SK-N-MC (cell line): ENCODE results near the gene TMEM14A.
"Not testable (repeated sequence)": the region's sequence is repeated elsewhere in the genome, so short reads cannot be mapped to it uniquely, and the experiment has no call there.

ENCODE experiments used
- DNase-seq: peaks from one replicate; pipeline ENCODE4 v3.0.0-alpha.2; 2011; ENCODE audit warnings: low read depth, low spot score
- H3K27ac ChIP-seq: fragments of 200-600 bp; sonication (generic); 2 replicates; pipeline ENCODE4 v1.5.1; 2016; ENCODE audit warnings: mixed run types
- H3K36me3 ChIP-seq: fragments of 200-600 bp; sonication (generic); 2 replicates; pipeline ENCODE4 v1.6.1; 2017; ENCODE audit warnings: antibody characterized with exemption, low read length, mixed read lengths; ENCODE audit not compliant: insufficient read depth
- H3K4me3 ChIP-seq: fragments of 200-600 bp; sonication (generic); 2 replicates; pipeline ENCODE4 v1.5.1; 2016
- H3K9ac ChIP-seq: fragments of 200-600 bp; sonication (generic); 2 replicates; pipeline ENCODE4 v1.8.0; 2017; ENCODE audit warnings: mixed run types, mixed read lengths; ENCODE audit not compliant: insufficient read length
- H3K9me3 ChIP-seq: fragments of 200-600 bp; sonication (generic); 2 replicates; pipeline ENCODE4 v1.6.1; 2017; ENCODE audit warnings: low read depth, mild to moderate bottlenecking, antibody characterized with exemption, low read length, moderate library complexity, mixed read lengths
- EZH2 ChIP-seq: fragments of 200-600 bp; sonication (generic); IDR thresholded peaks from one replicate; pipeline ENCODE4 v1.6.1; 2017; ENCODE audit warnings: antibody characterized with exemption
- FOXP2 ChIP-seq: optimal IDR thresholded peaks from 2 replicates; pipeline ENCODE3; 2011; ENCODE audit warnings: mild to moderate bottlenecking, moderate library complexity; ENCODE audit not compliant: insufficient read depth; ENCODE audit errors: extremely low read length, control extremely low read depth
- POLR2AphosphoS5 ChIP-seq: IDR thresholded peaks from 2 replicates; pipeline ENCODE4 v1.6.1; 2012; ENCODE audit warnings: mild to moderate bottlenecking, low read depth, low read length, borderline replicate concordance

TMEM14A gene

DNA sequence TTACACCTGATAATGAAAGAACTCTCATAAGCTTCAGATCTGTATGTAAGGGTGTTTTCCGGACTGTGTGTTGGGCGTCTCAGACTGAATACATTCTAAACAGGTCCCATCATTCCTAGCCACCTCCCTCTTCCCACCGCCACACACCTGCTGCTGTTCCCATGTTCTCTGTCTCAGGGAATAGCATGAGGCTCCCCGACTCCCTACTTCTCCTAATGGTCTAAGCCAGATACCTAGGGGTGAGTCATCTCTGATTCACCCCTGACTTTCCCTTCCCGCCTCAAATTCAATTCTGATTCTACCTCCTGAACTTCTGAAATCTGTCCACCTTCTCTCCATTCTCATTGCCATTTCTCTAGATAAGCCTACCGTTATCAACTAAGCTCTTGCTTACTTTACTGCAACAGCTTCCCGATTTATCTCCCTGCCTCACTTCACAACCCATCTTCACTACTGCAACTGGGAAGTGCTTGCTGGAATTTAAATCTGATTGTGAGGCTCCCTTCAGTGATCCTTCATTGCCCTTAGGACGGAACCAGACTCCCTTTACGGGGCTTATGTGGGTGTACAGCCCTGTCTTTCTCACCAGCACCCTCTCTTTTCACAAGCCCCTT, 1.6 kb downstream of the TMEM14A start:
- peaks cover 11% of the 10 kb centered on the region for H3K36me3 ChIP-seq
- no peak for DNase-seq
- no peak overlapping the region for H3K9ac ChIP-seq
- no peak for TF ChIP-seq FOXP2
- TF ChIP-seq EZH2 = no peak
- TF ChIP-seq POLR2AphosphoS5 = no peak
- H3K4me3 ChIP-seq = no peak overlapping the region
- no peaks in the 10 kb centered on the region for H3K9me3 ChIP-seq
- H3K27ac ChIP-seq = no peak overlapping the region

GRCh38 chr6:52674666-52675065, 3.8 kb downstream of the TMEM14A start:
- Histone ChIP-seq H3K9ac (no peak overlapping the region), H3K27ac (no peak overlapping the region), H3K9me3 (no peaks in the 10 kb centered on the region), H3K4me3 (no peak overlapping the region), H3K36me3 (peaks cover 4% of the 10 kb centered on the region; the same call in 1 of the 2 replicates)
- no peak for DNase-seq
- TF ChIP-seq POLR2AphosphoS5 = no peak
- no peak for TF ChIP-seq EZH2
- no peak for TF ChIP-seq FOXP2

DNA sequence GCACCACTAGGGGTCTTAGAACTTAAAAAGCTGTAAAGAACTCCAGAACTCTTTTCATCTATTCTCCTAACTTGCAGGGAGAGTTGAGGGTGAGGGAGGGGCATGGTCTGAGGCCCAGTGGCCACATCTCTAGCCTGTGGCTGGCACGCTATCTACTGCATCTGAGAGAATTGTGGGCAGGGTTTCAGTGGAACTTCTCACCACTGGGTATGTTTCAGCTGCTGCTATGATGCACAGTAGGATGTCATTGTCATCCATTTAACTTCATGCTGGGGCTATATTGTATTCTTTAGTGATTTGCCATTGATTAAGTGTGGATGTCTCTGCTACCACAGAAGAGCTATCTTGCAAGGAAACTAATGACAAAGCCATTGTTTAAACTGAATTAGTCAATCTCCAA, 4.5 kb downstream of the TMEM14A start:
- TF ChIP-seq FOXP2 = no peak
- no peak for TF ChIP-seq POLR2AphosphoS5
- no peak for TF ChIP-seq EZH2
- Histone ChIP-seq H3K9ac (no peak overlapping the region), H3K4me3 (no peak overlapping the region), H3K36me3 (peaks cover 4% of the 10 kb centered on the region; the same call in 1 of the 2 replicates), H3K9me3 (no peaks in the 10 kb centered on the region), H3K27ac (no peak overlapping the region)
- no peak for DNase-seq

- H3K27ac ChIP-seq, H3K36me3 ChIP-seq, DNase-seq, H3K9me3 ChIP-seq, H3K9ac ChIP-seq, H3K4me3 ChIP-seq: not testable (repeated sequence)
Measured at GRCh38 chr6:52676631-52677030, 5.7 kb downstream of the TMEM14A start.

DNA sequence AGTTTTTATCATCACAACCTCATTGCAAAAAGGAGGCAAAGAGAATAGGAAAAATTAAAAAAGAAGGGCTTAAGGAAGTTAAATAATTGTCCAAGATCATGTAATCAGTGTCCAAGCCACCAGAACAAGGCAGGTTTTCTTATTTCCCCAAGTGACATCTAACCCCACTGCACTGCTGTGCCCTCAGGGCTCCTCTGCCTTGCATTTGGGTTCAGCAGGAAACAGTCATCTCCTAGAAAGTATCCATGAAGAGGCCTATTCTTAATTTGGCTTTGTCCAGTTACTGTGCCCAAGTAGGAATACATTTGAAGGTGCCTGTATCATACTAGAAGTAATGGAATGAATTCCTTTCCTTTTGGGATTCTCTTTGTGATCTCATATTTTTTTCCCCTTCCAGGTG, 10.5 kb downstream of the TMEM14A start:
- no peak overlapping the region for H3K9ac ChIP-seq
- H3K27ac ChIP-seq = no peak overlapping the region
- H3K9me3 ChIP-seq = no peaks in the 10 kb centered on the region
- H3K4me3 ChIP-seq = no peak overlapping the region
- no peak for DNase-seq
- no peak for TF ChIP-seq POLR2AphosphoS5
- no peak for TF ChIP-seq EZH2
- no peak for TF ChIP-seq FOXP2
- H3K36me3 ChIP-seq = peaks cover 10% of the 10 kb centered on the region

GRCh38 chr6:52686878-52687699, 16.2 kb downstream of the TMEM14A start:
- TF ChIP-seq POLR2AphosphoS5 = no peak
- TF ChIP-seq EZH2 = no peak
- TF ChIP-seq FOXP2 = no peak
- DNase-seq = no peak
- H3K9me3 ChIP-seq = no peaks in the 10 kb centered on the region
- H3K9ac ChIP-seq = no peak overlapping the region
- H3K36me3 ChIP-seq = peaks cover 4% of the 10 kb centered on the region
- H3K4me3 ChIP-seq = no peak overlapping the region
- H3K27ac ChIP-seq = no peak overlapping the region

DNA sequence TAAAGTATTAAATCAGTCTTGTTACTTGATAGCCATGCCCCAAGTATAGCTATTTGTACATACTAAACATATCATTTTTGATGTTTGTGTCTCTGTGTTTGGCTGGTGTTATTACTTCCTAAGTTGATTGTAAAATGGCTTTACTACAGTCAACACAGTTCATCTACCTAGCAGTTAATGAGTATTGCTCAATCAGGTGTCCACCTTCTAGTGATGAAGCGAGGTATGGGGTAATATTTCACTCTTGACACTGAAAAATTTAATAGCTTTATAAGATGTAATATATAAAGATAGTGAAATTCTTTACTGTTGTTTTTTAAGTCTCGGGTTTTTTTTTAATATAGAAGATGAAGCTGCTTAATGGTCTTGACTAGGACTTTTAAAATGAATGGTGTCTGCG, 18.9 kb downstream of the TMEM14A start:
- no peak overlapping the region for H3K27ac ChIP-seq
- no peaks in the 10 kb centered on the region for H3K36me3 ChIP-seq
- DNase-seq = no peak
- TF ChIP-seq POLR2AphosphoS5 (no peak), FOXP2 (no peak), EZH2 (no peak)
- no peaks in the 10 kb centered on the region for H3K9me3 ChIP-seq
- no peak overlapping the region for H3K9ac ChIP-seq
- no peak overlapping the region for H3K4me3 ChIP-seq

DNA sequence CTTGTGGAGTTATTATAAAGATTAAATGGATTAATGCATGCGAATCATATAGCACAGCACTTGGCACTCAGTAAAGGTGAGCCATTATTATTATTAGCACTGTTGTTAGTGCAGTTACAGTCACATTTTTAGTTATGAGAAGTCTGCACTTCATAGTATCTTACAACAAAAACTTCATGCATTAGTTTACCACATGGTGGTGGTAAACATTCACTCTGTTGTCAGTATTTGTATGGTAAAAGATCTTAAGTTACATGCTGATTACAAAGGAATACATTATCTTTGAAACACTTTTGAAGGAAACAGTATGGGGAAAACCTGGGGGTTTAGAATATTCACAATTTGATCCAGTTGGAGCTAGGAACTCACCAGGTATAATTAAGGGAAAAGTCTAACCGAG, 20.8 kb downstream of the TMEM14A start:
- no peaks in the 10 kb centered on the region for H3K36me3 ChIP-seq
- no peak overlapping the region for H3K4me3 ChIP-seq
- DNase-seq = no peak
- H3K9me3 ChIP-seq = no peaks in the 10 kb centered on the region
- TF ChIP-seq EZH2 (no peak), FOXP2 (no peak), POLR2AphosphoS5 (no peak)
- no peak overlapping the region for H3K27ac ChIP-seq
- no peak overlapping the region for H3K9ac ChIP-seq
